IMR-90 (cell line): ENCODE results near the gene PRKD1. TPM values are rescaled to one million over a fixed set of nuclear protein-coding genes. Genes with fewer than 3 reads are reported as not detected.

Source experiments
- ATAC-seq: fragments of 200-7000 bp; cut with Tn5 transposase; 2 replicates; pipeline ENCODE4 v1.9.1; 2020; ENCODE audit warnings: low read depth, mild to moderate bottlenecking, moderate library complexity
- BruUV-seq: library from RNA; stranded (reverse); fragments of 400-500 nt; replicated peaks from 2 replicates; lab custom pipeline; 2021; lab: Mats Ljungman, UMichigan
- CTCF ChIA-PET: fragments of 300-600 bp; formaldehyde crosslinking; extraction: SDS; loops from one replicate; lab custom pipeline; 2021; ENCODE audit warnings: antibody characterized with exemption; lab: Yijun Ruan, JAX
- POLR2A ChIA-PET: fragments of 300-600 bp; sonication (Branson Sonifier 250); formaldehyde crosslinking; loops from one replicate; lab custom pipeline; 2022; ENCODE audit warnings: antibody characterized with exemption; ENCODE audit not compliant: unreplicated experiment; lab: Charles Lee
- DNase-seq: peaks from one replicate; pipeline ENCODE4 v3.0.0; 2013
- H2AFZ ChIP-seq: replicated peaks from 2 replicates; pipeline ENCODE3; 2013; ENCODE audit warnings: low read length, mild to moderate bottlenecking; ENCODE audit not compliant: poor library complexity
- H2AK5ac ChIP-seq: 2 replicates; pipeline ENCODE4 v1.6.1; 2013; ENCODE audit warnings: low read depth, low read length, inconsistent platforms
- H2AK9ac ChIP-seq: replicated peaks from 2 replicates; pipeline ENCODE3; 2013; ENCODE audit warnings: mild to moderate bottlenecking, low read depth, low read length, moderate library complexity; ENCODE audit not compliant: poor library complexity
- H2BK120ac ChIP-seq: 2 replicates; pipeline ENCODE4 v1.6.1; 2013; ENCODE audit warnings: low read depth, low read length, inconsistent platforms
- H2BK15ac ChIP-seq: 3 replicates; pipeline ENCODE4 v1.6.1; 2013; ENCODE audit warnings: low read depth, low read length, inconsistent platforms
- H2BK20ac ChIP-seq: 2 replicates; pipeline ENCODE4 v1.6.1; 2013; ENCODE audit warnings: low read depth, mild to moderate bottlenecking, inconsistent platforms, low read length, moderate library complexity
- H2BK5ac ChIP-seq: 2 replicates; pipeline ENCODE4 v1.6.1; 2013; ENCODE audit warnings: mild to moderate bottlenecking, low read depth, low read length, inconsistent platforms; ENCODE audit not compliant: poor library complexity, severe bottlenecking
- H3K14ac ChIP-seq: replicated peaks from 2 replicates; pipeline ENCODE4 v1.6.1; 2013; ENCODE audit warnings: low read depth, low read length, inconsistent platforms
- H3K18ac ChIP-seq: 2 replicates; pipeline ENCODE4 v1.6.1; 2013; ENCODE audit warnings: low read depth, low read length, control low read depth
- H3K23ac ChIP-seq: 2 replicates; pipeline ENCODE4 v1.6.1; 2013; ENCODE audit warnings: low read depth, low read length, inconsistent platforms
- H3K27ac ChIP-seq: 2 replicates; pipeline ENCODE4 v1.5.1; 2013; ENCODE audit warnings: mild to moderate bottlenecking, control low read depth, low read length; ENCODE audit not compliant: insufficient read depth
- H3K27me3 ChIP-seq: 2 replicates; pipeline ENCODE4 v1.6.1; 2013; ENCODE audit warnings: low read length; ENCODE audit not compliant: control insufficient read depth, insufficient read depth
- H3K36me3 ChIP-seq: 2 replicates; pipeline ENCODE4 v1.6.1; 2013; ENCODE audit warnings: low read length, mixed read lengths; ENCODE audit not compliant: control insufficient read depth, insufficient read depth
- H3K4ac ChIP-seq: 2 replicates; pipeline ENCODE4 v1.6.1; 2013; ENCODE audit warnings: low read depth, low read length, inconsistent platforms
- H3K4me1 ChIP-seq: 2 replicates; pipeline ENCODE4 v1.6.1; 2013; ENCODE audit warnings: low read length, mixed read lengths; ENCODE audit not compliant: control insufficient read depth, insufficient read depth
- H3K4me2 ChIP-seq: 2 replicates; pipeline ENCODE4 v1.6.1; 2013; ENCODE audit warnings: low read depth, mild to moderate bottlenecking, control low read depth, low read length, moderate library complexity
- H3K4me3 ChIP-seq: 2 replicates; pipeline ENCODE4 v1.5.1; 2013; ENCODE audit warnings: low read depth, mild to moderate bottlenecking, control low read depth, low read length, moderate library complexity; ENCODE audit not compliant: insufficient read depth
- H3K56ac ChIP-seq: 2 replicates; pipeline ENCODE4 v1.6.1; 2013; ENCODE audit warnings: low read length, inconsistent platforms; ENCODE audit not compliant: insufficient read depth; ENCODE audit errors: extremely low read depth
- H3K79me1 ChIP-seq, 2 experiments: 2 replicates each; pipeline ENCODE4 v1.6.1; 2013; ENCODE audit warnings: low read length in 2 of 2, inconsistent platforms in 1 of 2, low read depth in 1 of 2
- H3K9ac ChIP-seq: 2 replicates; pipeline ENCODE4 v1.6.1; 2013; ENCODE audit warnings: low read depth, low read length, control low read depth
- H3K9me1 ChIP-seq: 2 replicates; pipeline ENCODE4 v1.6.1; 2013; ENCODE audit warnings: low read length, inconsistent platforms; ENCODE audit not compliant: insufficient read depth
- H3K9me3 ChIP-seq: 2 replicates; pipeline ENCODE4 v1.6.1; 2013; ENCODE audit warnings: low read length; ENCODE audit not compliant: control insufficient read depth, insufficient read depth
- H4K20me1 ChIP-seq: 2 replicates; pipeline ENCODE4 v1.6.1; 2013; ENCODE audit warnings: low read length, inconsistent platforms; ENCODE audit not compliant: insufficient read depth
- H4K5ac ChIP-seq: 2 replicates; pipeline ENCODE4 v1.6.1; 2013; ENCODE audit warnings: mild to moderate bottlenecking, low read depth, low read length, control low read depth
- H4K8ac ChIP-seq, 2 experiments: 2 replicates each; pipeline ENCODE4 v1.6.1; 2013; ENCODE audit warnings: low read depth in 2 of 2, low read length in 2 of 2, control low read depth in 1 of 2, inconsistent platforms in 1 of 2
- H4K91ac ChIP-seq: 2 replicates; pipeline ENCODE4 v1.6.1; 2013; ENCODE audit warnings: low read depth, low read length, inconsistent platforms; ENCODE audit not compliant: insufficient read depth
- BHLHE40 ChIP-seq: fragments of 150-350 bp; IDR thresholded peaks from 2 replicates; pipeline ENCODE4 v1.6.1; 2016; ENCODE audit warnings: mild to moderate bottlenecking, low read depth, low read length
- CEBPB ChIP-seq: IDR thresholded peaks from 2 replicates; pipeline ENCODE4 v1.6.1; 2012; ENCODE audit warnings: low read depth, low read length, improper control_type of control experiment
- CHD1 ChIP-seq: IDR thresholded peaks from 2 replicates; pipeline ENCODE4 v1.6.1; 2012; ENCODE audit warnings: low read depth, low read length, improper control_type of control experiment
- FOS ChIP-seq: fragments of 150-350 bp; IDR thresholded peaks from 2 replicates; pipeline ENCODE4 v1.6.1; 2016; ENCODE audit warnings: low read depth, low read length
- MAFK ChIP-seq: IDR thresholded peaks from 2 replicates; pipeline ENCODE4 v1.6.1; 2012; ENCODE audit warnings: low read depth, low read length, improper control_type of control experiment
- MAZ ChIP-seq: IDR thresholded peaks from 2 replicates; pipeline ENCODE4 v1.6.1; 2012; ENCODE audit warnings: low read depth, mild to moderate bottlenecking, low read length, improper control_type of control experiment, moderate library complexity, borderline replicate concordance
- MXI1 ChIP-seq: IDR thresholded peaks from 2 replicates; pipeline ENCODE4 v1.6.1; 2012; ENCODE audit warnings: low read depth, mild to moderate bottlenecking, low read length, moderate library complexity, borderline replicate concordance
- NFE2L2 ChIP-seq: fragments of 150-350 bp; IDR thresholded peaks from 2 replicates; pipeline ENCODE4 v1.6.1; 2016; ENCODE audit warnings: low read depth, mild to moderate bottlenecking, low read length
- POLR2A ChIP-seq: IDR thresholded peaks from 2 replicates; pipeline ENCODE4 v1.6.1; 2012; ENCODE audit warnings: mild to moderate bottlenecking, low read depth, low read length
- RAD21 ChIP-seq: IDR thresholded peaks from 2 replicates; pipeline ENCODE4 v1.6.1; 2012; ENCODE audit warnings: low read length, improper control_type of control experiment
- RCOR1 ChIP-seq: IDR thresholded peaks from 2 replicates; pipeline ENCODE4 v1.6.1; 2012; ENCODE audit warnings: mild to moderate bottlenecking, low read length, improper control_type of control experiment; ENCODE audit not compliant: insufficient replicate concordance
- RFX5 ChIP-seq: IDR thresholded peaks from 2 replicates; pipeline ENCODE4 v1.8.0; 2012; ENCODE audit warnings: low read depth, mild to moderate bottlenecking, low read length, moderate library complexity
- SMC3 ChIP-seq: fragments of 150-350 bp; IDR thresholded peaks from 2 replicates; pipeline ENCODE4 v1.6.1; 2016; ENCODE audit warnings: low read depth, mild to moderate bottlenecking, antibody characterized with exemption, low read length, moderate library complexity
- WGBS, 2 experiments: methylation state at CpG; one replicate each; pipeline versions ENCODE4 v1.1.5 to v1.1.7; 2013; ENCODE audit warnings: missing lambda C conversion rate in 2 of 2; ENCODE audit not compliant: insufficient read length in 1 of 2; ENCODE audit errors: extremely low coverage in 2 of 2; 5-methylcytosine and 5-hydroxymethylcytosine counted together
- dilution Hi-C: fragments of 300-500 bp; cut with HindIII; formaldehyde crosslinking; loops from one replicate; pipeline ENCODE4 v1.14.3; 2018; ENCODE audit warnings: low sequenced_read_pairs; ENCODE audit not compliant: unreplicated experiment
- in situ Hi-C: fragments of 300-500 bp; cut with MboI; formaldehyde crosslinking; loops from 3 replicates; pipeline ENCODE4 v1.14.3; 2019; ENCODE audit warnings: low sequenced_read_pairs, inconsistent platforms, mixed read lengths
- intact Hi-C: fragments of 100-400 bp; cut with micrococcal nuclease; formaldehyde crosslinking; loops from 2 replicates; pipeline ENCODE4 v1.10.0; 2022
- polyA plus RNA-seq, 3 experiments: library from polyadenylated mRNA; depleted of rRNA; stranded (reverse); fragments of >200 nt; gene quantifications; 2 replicates each; pipeline ENCODE4 v1.2.3, GENCODE V29; 2012; ENCODE audit warnings: low replicate concordance in 1 of 3
- total RNA-seq: library from RNA; depleted of rRNA; stranded (reverse); fragments of >200 nt; gene quantifications from 2 replicates; pipeline ENCODE4 v1.2.3, GENCODE V29; 2012
- TF ChIP-seq, protein P1 (sequence below): fragments of 150-350 bp; IDR thresholded peaks from 2 replicates; pipeline ENCODE4 v1.6.1; 2016; ENCODE audit warnings: low read depth, mild to moderate bottlenecking, low read length, moderate library complexity, borderline replicate concordance
- TF ChIP-seq, protein P2 (sequence below): fragments of 150-350 bp; IDR thresholded peaks from 2 replicates; pipeline ENCODE4 v1.6.1; 2017; ENCODE audit warnings: mild to moderate bottlenecking, antibody characterized with exemption, low read length, low read depth
- TF ChIP-seq, protein P3 (sequence below): conservative IDR thresholded peaks from 2 replicates; pipeline ENCODE4 v1.5.1; 2012; ENCODE audit warnings: mild to moderate bottlenecking, low read depth, low read length, improper control_type of control experiment

Gene PRKD1
- total and polyA plus RNA-seq, 2 of the 4 experiments (the other 2 are of a cell fraction): 12.9 to 14.2 TPM

DNA sequence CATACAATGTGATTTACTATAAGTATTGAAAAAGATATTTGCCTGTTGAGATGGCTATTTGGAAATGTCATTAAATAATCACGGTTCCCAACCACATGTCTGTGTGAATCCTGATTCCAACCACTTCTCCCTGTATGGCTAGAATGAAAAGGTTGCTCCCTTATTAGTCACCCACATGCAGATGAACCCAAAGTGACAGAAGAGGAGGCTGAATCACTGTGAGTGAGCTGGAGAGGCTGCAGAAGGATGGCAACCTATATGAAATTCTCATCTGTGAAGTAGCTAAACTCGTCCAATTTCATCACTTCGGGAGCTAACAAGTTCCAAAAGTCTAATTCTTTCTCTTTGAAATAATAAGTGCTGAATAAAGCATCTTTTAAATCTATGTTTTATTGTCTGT, 300.5 kb downstream of the PRKD1 start:
- Histone ChIP-seq H3K9me1 (0 out of 2 replicates have a peak, but pooled peaks cover 3% of the 10 kb centered on the region), H3K27me3 (no peaks in the 10 kb centered on the region), H3K27ac (no peak overlapping the region), H3K18ac (no peak overlapping the region), H3K14ac (no peak overlapping the region), H3K79me1 (no peaks in the 10 kb centered on the region), H2AK9ac (no peak overlapping the region), H4K20me1 (no peaks in the 10 kb centered on the region), H3K9me3 (no peaks in the 10 kb centered on the region), H3K23ac (no peak overlapping the region), H3K4me1 (peaks cover 3% of the 10 kb centered on the region), H2BK20ac (no peak overlapping the region), H4K8ac (no peak overlapping the region), H3K36me3 (peaks cover 6% of the 10 kb centered on the region), H3K4me2 (no peak overlapping the region), H3K56ac (no peak overlapping the region), H3K9ac (no peak overlapping the region), H2BK120ac (no peak overlapping the region), H3K4ac (no peak overlapping the region), H4K5ac (no peak overlapping the region), H2AFZ (no peak overlapping the region), H4K91ac (no peak overlapping the region), H2AK5ac (no peak overlapping the region), H2BK5ac (no peak overlapping the region), H3K4me3 (no peak overlapping the region), H2BK15ac (no peak overlapping the region)
- POLR2A ChIA-PET: no interaction called here
- no peak for TF ChIP-seq BHLHE40
- no peak for TF ChIP-seq MAFK
- TF ChIP-seq, protein P1, sequence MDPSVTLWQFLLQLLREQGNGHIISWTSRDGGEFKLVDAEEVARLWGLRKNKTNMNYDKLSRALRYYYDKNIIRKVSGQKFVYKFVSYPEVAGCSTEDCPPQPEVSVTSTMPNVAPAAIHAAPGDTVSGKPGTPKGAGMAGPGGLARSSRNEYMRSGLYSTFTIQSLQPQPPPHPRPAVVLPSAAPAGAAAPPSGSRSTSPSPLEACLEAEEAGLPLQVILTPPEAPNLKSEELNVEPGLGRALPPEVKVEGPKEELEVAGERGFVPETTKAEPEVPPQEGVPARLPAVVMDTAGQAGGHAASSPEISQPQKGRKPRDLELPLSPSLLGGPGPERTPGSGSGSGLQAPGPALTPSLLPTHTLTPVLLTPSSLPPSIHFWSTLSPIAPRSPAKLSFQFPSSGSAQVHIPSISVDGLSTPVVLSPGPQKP: no peak
- no peak for TF ChIP-seq MXI1
- no peak for TF ChIP-seq SMC3
- TF ChIP-seq MAZ: no peak
- TF ChIP-seq CEBPB: no peak
- TF ChIP-seq RAD21: no peak
- no peak for TF ChIP-seq RFX5
- no peak for TF ChIP-seq FOS
- TF ChIP-seq POLR2A: no peak
- TF ChIP-seq NFE2L2: no peak
- TF ChIP-seq, protein P2, sequence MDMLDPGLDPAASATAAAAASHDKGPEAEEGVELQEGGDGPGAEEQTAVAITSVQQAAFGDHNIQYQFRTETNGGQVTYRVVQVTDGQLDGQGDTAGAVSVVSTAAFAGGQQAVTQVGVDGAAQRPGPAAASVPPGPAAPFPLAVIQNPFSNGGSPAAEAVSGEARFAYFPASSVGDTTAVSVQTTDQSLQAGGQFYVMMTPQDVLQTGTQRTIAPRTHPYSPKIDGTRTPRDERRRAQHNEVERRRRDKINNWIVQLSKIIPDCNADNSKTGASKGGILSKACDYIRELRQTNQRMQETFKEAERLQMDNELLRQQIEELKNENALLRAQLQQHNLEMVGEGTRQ: no peak
- no peak for TF ChIP-seq RCOR1
- TF ChIP-seq, protein P3, sequence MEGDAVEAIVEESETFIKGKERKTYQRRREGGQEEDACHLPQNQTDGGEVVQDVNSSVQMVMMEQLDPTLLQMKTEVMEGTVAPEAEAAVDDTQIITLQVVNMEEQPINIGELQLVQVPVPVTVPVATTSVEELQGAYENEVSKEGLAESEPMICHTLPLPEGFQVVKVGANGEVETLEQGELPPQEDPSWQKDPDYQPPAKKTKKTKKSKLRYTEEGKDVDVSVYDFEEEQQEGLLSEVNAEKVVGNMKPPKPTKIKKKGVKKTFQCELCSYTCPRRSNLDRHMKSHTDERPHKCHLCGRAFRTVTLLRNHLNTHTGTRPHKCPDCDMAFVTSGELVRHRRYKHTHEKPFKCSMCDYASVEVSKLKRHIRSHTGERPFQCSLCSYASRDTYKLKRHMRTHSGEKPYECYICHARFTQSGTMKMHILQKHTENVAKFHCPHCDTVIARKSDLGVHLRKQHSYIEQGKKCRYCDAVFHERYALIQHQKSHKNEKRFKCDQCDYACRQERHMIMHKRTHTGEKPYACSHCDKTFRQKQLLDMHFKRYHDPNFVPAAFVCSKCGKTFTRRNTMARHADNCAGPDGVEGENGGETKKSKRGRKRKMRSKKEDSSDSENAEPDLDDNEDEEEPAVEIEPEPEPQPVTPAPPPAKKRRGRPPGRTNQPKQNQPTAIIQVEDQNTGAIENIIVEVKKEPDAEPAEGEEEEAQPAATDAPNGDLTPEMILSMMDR: no peak
- TF ChIP-seq CHD1: no peak
- dilution Hi-C loops (no loop called here), in situ Hi-C loops (no loop called here), intact Hi-C loops (no loop called here)
- no peak for ATAC-seq
- no CpG with 5 or more reads among the region's 3 CpGs for WGBS, 2 experiments
- CTCF ChIA-PET: interaction anchor here (0.6 kb wide), 1 partner anchor 15 kb away, joined by 3 read pairs; no protein-coding TSS in a partner anchor
- no TSS peak for BruUV-seq
- DNase-seq: peak; percentile 57
